GM23338 (cell line): ENCODE results near the gene GPR142. TPM values are rescaled to one million over a fixed set of nuclear protein-coding genes. Genes with fewer than 3 reads are reported as not detected.

Experiments used
- ATAC-seq: fragments of 200-7000 bp; cut with Tn5 transposase; 3 replicates; pipeline ENCODE4 v1.9.1; 2020
- DNase-seq: peaks from one replicate; pipeline ENCODE4 v3.0.0-alpha.2; 2015; ENCODE audit warnings: low spot score
- H2AFZ ChIP-seq: fragments of 200-600 bp; sonication (generic); 2 replicates; pipeline ENCODE4 v1.8.0; 2016; ENCODE audit warnings: antibody characterized with exemption, mild to moderate bottlenecking, moderate library complexity
- H3F3A ChIP-seq: fragments of 200-600 bp; sonication (generic); replicated peaks from 2 replicates; pipeline ENCODE4 v1.8.0; 2017; ENCODE audit warnings: antibody characterized with exemption, mixed run types, low read depth
- H3K27ac ChIP-seq: fragments of 200-600 bp; sonication (generic); 2 replicates; pipeline ENCODE4 v1.6.1; 2016; ENCODE audit warnings: low read depth
- H3K27me3 ChIP-seq: fragments of 200-600 bp; sonication (generic); 2 replicates; pipeline ENCODE4 v1.8.0; 2016; ENCODE audit warnings: mild to moderate bottlenecking, mixed run types, moderate library complexity; ENCODE audit not compliant: insufficient read depth
- H3K36me3 ChIP-seq: fragments of 200-600 bp; sonication (generic); 2 replicates; pipeline ENCODE4 v1.8.0; 2016; ENCODE audit warnings: mild to moderate bottlenecking; ENCODE audit not compliant: insufficient read depth
- H3K4me1 ChIP-seq: fragments of 200-600 bp; sonication (generic); 2 replicates; pipeline ENCODE4 v1.8.0; 2016; ENCODE audit warnings: mild to moderate bottlenecking, moderate library complexity; ENCODE audit not compliant: insufficient read depth
- H3K4me2 ChIP-seq: fragments of 200-600 bp; sonication (generic); 2 replicates; pipeline ENCODE4 v1.7.1; 2017; ENCODE audit warnings: mixed run types
- H3K4me3 ChIP-seq: fragments of 200-600 bp; sonication (generic); 2 replicates; pipeline ENCODE4 v1.6.1; 2016; ENCODE audit warnings: mixed run types
- H3K79me2 ChIP-seq: fragments of 200-600 bp; sonication (generic); replicated peaks from 2 replicates; pipeline ENCODE4 v1.8.0; 2017; ENCODE audit warnings: mild to moderate bottlenecking; ENCODE audit not compliant: insufficient read depth
- H3K9me2 ChIP-seq: fragments of 200-600 bp; sonication (generic); 2 replicates; pipeline ENCODE4 v1.8.0; 2017; ENCODE audit not compliant: insufficient read depth
- H4K20me1 ChIP-seq: fragments of 200-600 bp; sonication (generic); replicated peaks from 2 replicates; pipeline ENCODE4 v1.8.0; 2017; ENCODE audit warnings: mild to moderate bottlenecking; ENCODE audit not compliant: insufficient read depth
- H3K27ac Mint-ChIP-seq: 2 replicates; pipeline ENCODE4 v1.8.0; 2020; ENCODE audit warnings: inconsistent platforms, mild to moderate bottlenecking, moderate library complexity, mixed read lengths
- H3K27me3 Mint-ChIP-seq: 3 replicates; pipeline ENCODE4 v1.8.0; 2022; ENCODE audit warnings: low read depth, mild to moderate bottlenecking, moderate library complexity, mixed read lengths, inconsistent platforms; ENCODE audit not compliant: insufficient read depth, poor library complexity
- H3K36me3 Mint-ChIP-seq: 3 replicates; pipeline ENCODE4 v1.8.0; 2021; ENCODE audit warnings: low read depth, mild to moderate bottlenecking, inconsistent platforms, moderate library complexity, mixed read lengths
- H3K4me1 Mint-ChIP-seq: 3 replicates; pipeline ENCODE4 v1.8.0; 2020; ENCODE audit warnings: mild to moderate bottlenecking, inconsistent platforms, mixed read lengths
- H3K4me3 Mint-ChIP-seq: 3 replicates; pipeline ENCODE4 v1.8.0; 2021; ENCODE audit warnings: moderate library complexity, mild to moderate bottlenecking, inconsistent platforms, mixed read lengths
- H3K9me3 Mint-ChIP-seq: 3 replicates; pipeline ENCODE4 v1.8.0; 2020; ENCODE audit warnings: moderate library complexity, mild to moderate bottlenecking, inconsistent platforms, mixed read lengths
- CREB1 ChIP-seq: fragments of 250-450 bp; sonication (Bioruptor Pico); IDR thresholded peaks from 2 replicates; pipeline ENCODE4 v1.5.0; 2020; ENCODE audit warnings: low read depth, mild to moderate bottlenecking, moderate library complexity
- ETS1 ChIP-seq: IDR thresholded peaks from 2 replicates; pipeline ENCODE4 v1.6.1; 2016; ENCODE audit warnings: antibody characterized with exemption
- EZH2 ChIP-seq: fragments of 200-600 bp; sonication (generic); IDR thresholded peaks from one replicate; pipeline ENCODE4 v1.8.0; 2017; ENCODE audit warnings: antibody characterized with exemption, mild to moderate bottlenecking, low read depth; ENCODE audit not compliant: unreplicated experiment
- JUNB ChIP-seq: IDR thresholded peaks from one replicate; pipeline ENCODE4 v1.6.1; 2016; ENCODE audit warnings: antibody characterized with exemption; ENCODE audit not compliant: unreplicated experiment
- POLR2AphosphoS5 ChIP-seq: IDR thresholded peaks from 2 replicates; pipeline ENCODE4 v1.6.1; 2016; ENCODE audit warnings: antibody characterized with exemption, low read depth
- REST ChIP-seq: IDR thresholded peaks from one replicate; pipeline ENCODE4 v1.6.1; 2018; ENCODE audit warnings: antibody characterized with exemption; ENCODE audit not compliant: unreplicated experiment
- STAT1 ChIP-seq: IDR thresholded peaks from one replicate; pipeline ENCODE4 v1.6.1; 2016; ENCODE audit warnings: antibody characterized with exemption; ENCODE audit not compliant: unreplicated experiment
- ZNF114 ChIP-seq: fragments of 250-450 bp; sonication (Bioruptor Pico); IDR thresholded peaks from 2 replicates; pipeline ENCODE4 v1.5.0; 2020; ENCODE audit warnings: mild to moderate bottlenecking, moderate library complexity
- ZNF462 ChIP-seq: fragments of 250-450 bp; sonication (Bioruptor Pico); IDR thresholded peaks from 2 replicates; pipeline ENCODE4 v1.5.0; 2020; ENCODE audit warnings: mild to moderate bottlenecking, moderate library complexity
- polyA plus RNA-seq: library from polyadenylated mRNA; unstranded; fragments of >200 nt; fragmentation: Nextera tagmentation; extraction: Ambion mirVana; gene quantifications from 2 replicates; pipeline ENCODE4 v1.2.1, GENCODE V29; 2016
- total RNA-seq: library from RNA; depleted of rRNA; stranded (reverse); fragments of >200 nt; shearing (Covaris generic); gene quantifications from 2 replicates; pipeline ENCODE4 v1.2.3, GENCODE V29; 2014

GPR142 gene
- total and polyA plus RNA-seq, 2 experiments from 2014 or later, result not detected

GRCh38 chr17:74392848-74393247 is 25.5 kb downstream of the GPR142 start:
- Histone ChIP-seq H4K20me1 (no peaks in the 10 kb centered on the region), H3K4me1 (peaks cover under 1% of the 10 kb centered on the region; the same call in 1 of the 2 replicates), H3K27ac (no peak overlapping the region), H3K79me2 (no peaks in the 10 kb centered on the region), H3K9me2 (no peaks in the 10 kb centered on the region), H3K4me2 (no peak overlapping the region), H2AFZ (peak overlapping the region; percentile 75; the same call in 1 of the 2 replicates), H3K4me3 (no peak overlapping the region), H3K27me3 (no peaks in the 10 kb centered on the region), H3K36me3 (no peaks in the 10 kb centered on the region), H3F3A (no peaks in the 10 kb centered on the region)
- Mint-ChIP-seq H3K9me3 (peaks cover 4% of the 10 kb centered on the region; the same call in 2 of the 3 replicates), H3K4me3 (no peak overlapping the region), H3K27ac (no peak overlapping the region), H3K4me1 (peaks cover 26% of the 10 kb centered on the region), H3K36me3 (no peaks in the 10 kb centered on the region), H3K27me3 (peaks cover 10% of the 10 kb centered on the region)
- DNase-seq (peak; percentile 43), ATAC-seq (peak; percentile 72)
- peak; percentile 45; the same call in 1 of the 2 replicates for TF ChIP-seq ETS1
- TF ChIP-seq JUNB, result no peak

GRCh38 chr17:74393346-74393942 is 26.1 kb downstream of the GPR142 start:
- Mint-ChIP-seq H3K4me3 (no peak overlapping the region), H3K27me3 (peaks cover 8% of the 10 kb centered on the region), H3K36me3 (no peaks in the 10 kb centered on the region), H3K27ac (no peak overlapping the region; the same call in 1 of the 2 replicates), H3K4me1 (peaks cover 26% of the 10 kb centered on the region), H3K9me3 (peaks cover 4% of the 10 kb centered on the region; the same call in 2 of the 3 replicates)
- DNase-seq, result no peak
- Histone ChIP-seq H3K4me2 (no peak overlapping the region), H4K20me1 (no peaks in the 10 kb centered on the region), H3K4me3 (no peak overlapping the region), H3K27ac (no peak overlapping the region), H3K4me1 (no peaks in the 10 kb centered on the region; the same call in 1 of the 2 replicates), H2AFZ (peak overlapping the region; percentile 75; the same call in 1 of the 2 replicates), H3K27me3 (no peaks in the 10 kb centered on the region), H3K79me2 (no peaks in the 10 kb centered on the region), H3K9me2 (no peaks in the 10 kb centered on the region), H3F3A (no peaks in the 10 kb centered on the region), H3K36me3 (no peaks in the 10 kb centered on the region)
- ATAC-seq, result no peak
- TF ChIP-seq ZNF462 (CRISPR knock-in tag) (no peak), CREB1 (CRISPR knock-in tag) (no peak), EZH2 (no peak), ZNF114 (no peak), REST (no peak), ETS1 (no peak), POLR2AphosphoS5 (no peak), STAT1 (no peak)
